ENCODE measurements around the gene CEP192. TPM values are rescaled to one million over a fixed set of nuclear protein-coding genes. Genes with fewer than 3 reads are reported as not detected.

Gene CEP192
- total and polyA plus RNA-seq, 10 of the 15 experiments (the other 5 are each of a cell fraction or from before 2014, with no cell fraction given), result 15.4 to 58.2 (median 29.6) TPM

DNA sequence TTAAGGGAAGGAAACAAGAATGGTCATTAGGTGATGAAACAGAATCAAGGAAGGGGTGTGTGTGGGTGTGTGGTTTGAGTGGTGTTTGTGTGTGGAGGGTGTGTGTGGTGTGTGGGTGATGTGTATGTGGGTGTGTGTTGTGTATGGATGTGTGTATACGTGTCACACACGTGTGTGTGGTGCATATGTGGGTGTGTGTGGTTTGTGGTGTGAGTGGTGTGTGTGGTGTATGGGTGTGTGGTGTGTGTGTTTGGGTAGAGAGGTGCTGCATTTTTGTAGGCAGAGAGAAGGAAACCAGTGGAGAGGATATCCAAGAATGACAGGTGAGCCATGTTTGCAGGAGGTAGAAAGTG, 1.1 kb upstream of the CEP192 start (continued):
- TF ChIP-seq, protein P1, sequence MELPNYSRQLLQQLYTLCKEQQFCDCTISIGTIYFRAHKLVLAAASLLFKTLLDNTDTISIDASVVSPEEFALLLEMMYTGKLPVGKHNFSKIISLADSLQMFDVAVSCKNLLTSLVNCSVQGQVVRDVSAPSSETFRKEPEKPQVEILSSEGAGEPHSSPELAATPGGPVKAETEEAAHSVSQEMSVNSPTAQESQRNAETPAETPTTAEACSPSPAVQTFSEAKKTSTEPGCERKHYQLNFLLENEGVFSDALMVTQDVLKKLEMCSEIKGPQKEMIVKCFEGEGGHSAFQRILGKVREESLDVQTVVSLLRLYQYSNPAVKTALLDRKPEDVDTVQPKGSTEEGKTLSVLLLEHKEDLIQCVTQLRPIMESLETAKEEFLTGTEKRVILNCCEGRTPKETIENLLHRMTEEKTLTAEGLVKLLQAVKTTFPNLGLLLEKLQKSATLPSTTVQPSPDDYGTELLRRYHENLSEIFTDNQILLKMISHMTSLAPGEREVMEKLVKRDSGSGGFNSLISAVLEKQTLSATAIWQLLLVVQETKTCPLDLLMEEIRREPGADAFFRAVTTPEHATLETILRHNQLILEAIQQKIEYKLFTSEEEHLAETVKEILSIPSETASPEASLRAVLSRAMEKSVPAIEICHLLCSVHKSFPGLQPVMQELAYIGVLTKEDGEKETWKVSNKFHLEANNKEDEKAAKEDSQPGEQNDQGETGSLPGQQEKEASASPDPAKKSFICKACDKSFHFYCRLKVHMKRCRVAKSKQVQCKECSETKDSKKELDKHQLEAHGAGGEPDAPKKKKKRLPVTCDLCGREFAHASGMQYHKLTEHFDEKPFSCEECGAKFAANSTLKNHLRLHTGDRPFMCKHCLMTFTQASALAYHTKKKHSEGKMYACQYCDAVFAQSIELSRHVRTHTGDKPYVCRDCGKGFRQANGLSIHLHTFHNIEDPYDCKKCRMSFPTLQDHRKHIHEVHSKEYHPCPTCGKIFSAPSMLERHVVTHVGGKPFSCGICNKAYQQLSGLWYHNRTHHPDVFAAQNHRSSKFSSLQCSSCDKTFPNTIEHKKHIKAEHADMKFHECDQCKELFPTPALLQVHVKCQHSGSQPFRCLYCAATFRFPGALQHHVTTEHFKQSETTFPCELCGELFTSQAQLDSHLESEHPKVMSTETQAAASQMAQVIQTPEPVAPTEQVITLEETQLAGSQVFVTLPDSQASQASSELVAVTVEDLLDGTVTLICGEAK (IDR thresholded peaks at IDR 0.05; ENCODE audit: borderline replicate concordance), result no peak
- no peak for TF ChIP-seq ETV6 (conservative IDR thresholded peaks at IDR 0.05 in 1 of 2, IDR thresholded peaks at IDR 0.05 in 1 of 2; ENCODE audit: borderline replicate concordance in 1 of 2, low read depth in 1 of 2)
- TF ChIP-seq TCF3 (IDR thresholded peaks at IDR 0.05; ENCODE audit: borderline replicate concordance, insufficient read depth, low read depth, low read length), result no peak
- TF ChIP-seq HDAC2 (IDR thresholded peaks at IDR 0.05), result no peak
- TF ChIP-seq, protein P2, sequence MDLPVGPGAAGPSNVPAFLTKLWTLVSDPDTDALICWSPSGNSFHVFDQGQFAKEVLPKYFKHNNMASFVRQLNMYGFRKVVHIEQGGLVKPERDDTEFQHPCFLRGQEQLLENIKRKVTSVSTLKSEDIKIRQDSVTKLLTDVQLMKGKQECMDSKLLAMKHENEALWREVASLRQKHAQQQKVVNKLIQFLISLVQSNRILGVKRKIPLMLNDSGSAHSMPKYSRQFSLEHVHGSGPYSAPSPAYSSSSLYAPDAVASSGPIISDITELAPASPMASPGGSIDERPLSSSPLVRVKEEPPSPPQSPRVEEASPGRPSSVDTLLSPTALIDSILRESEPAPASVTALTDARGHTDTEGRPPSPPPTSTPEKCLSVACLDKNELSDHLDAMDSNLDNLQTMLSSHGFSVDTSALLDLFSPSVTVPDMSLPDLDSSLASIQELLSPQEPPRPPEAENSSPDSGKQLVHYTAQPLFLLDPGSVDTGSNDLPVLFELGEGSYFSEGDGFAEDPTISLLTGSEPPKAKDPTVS (IDR thresholded peaks at IDR 0.05; ENCODE audit: low read depth, low read length), result no peak
- TF ChIP-seq, protein P3, sequence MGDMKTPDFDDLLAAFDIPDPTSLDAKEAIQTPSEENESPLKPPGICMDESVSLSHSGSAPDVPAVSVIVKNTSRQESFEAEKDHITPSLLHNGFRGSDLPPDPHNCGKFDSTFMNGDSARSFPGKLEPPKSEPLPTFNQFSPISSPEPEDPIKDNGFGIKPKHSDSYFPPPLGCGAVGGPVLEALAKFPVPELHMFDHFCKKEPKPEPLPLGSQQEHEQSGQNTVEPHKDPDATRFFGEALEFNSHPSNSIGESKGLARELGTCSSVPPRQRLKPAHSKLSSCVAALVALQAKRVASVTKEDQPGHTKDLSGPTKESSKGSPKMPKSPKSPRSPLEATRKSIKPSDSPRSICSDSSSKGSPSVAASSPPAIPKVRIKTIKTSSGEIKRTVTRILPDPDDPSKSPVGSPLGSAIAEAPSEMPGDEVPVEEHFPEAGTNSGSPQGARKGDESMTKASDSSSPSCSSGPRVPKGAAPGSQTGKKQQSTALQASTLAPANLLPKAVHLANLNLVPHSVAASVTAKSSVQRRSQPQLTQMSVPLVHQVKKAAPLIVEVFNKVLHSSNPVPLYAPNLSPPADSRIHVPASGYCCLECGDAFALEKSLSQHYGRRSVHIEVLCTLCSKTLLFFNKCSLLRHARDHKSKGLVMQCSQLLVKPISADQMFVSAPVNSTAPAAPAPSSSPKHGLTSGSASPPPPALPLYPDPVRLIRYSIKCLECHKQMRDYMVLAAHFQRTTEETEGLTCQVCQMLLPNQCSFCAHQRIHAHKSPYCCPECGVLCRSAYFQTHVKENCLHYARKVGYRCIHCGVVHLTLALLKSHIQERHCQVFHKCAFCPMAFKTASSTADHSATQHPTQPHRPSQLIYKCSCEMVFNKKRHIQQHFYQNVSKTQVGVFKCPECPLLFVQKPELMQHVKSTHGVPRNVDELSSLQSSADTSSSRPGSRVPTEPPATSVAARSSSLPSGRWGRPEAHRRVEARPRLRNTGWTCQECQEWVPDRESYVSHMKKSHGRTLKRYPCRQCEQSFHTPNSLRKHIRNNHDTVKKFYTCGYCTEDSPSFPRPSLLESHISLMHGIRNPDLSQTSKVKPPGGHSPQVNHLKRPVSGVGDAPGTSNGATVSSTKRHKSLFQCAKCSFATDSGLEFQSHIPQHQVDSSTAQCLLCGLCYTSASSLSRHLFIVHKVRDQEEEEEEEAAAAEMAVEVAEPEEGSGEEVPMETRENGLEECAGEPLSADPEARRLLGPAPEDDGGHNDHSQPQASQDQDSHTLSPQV (IDR thresholded peaks at IDR 0.05), result no peak
- TF ChIP-seq POLR2A (IDR thresholded peaks at IDR 0.05; ENCODE audit: low read depth, low read length), result peak; percentile 66
- TF ChIP-seq PAX5 (IDR thresholded peaks at IDR 0.05; ENCODE audit: borderline replicate concordance, low read depth, low read length), result peak; percentile 78; the same call in 1 of the 2 replicates
- no peak for TF ChIP-seq HDAC6 (IDR thresholded peaks at IDR 0.05; ENCODE audit: unreplicated experiment)
- TF ChIP-seq YBX1 (IDR thresholded peaks at IDR 0.05), result no peak
- peak; percentile 69 for TF ChIP-seq FOXK2 (IDR thresholded peaks at IDR 0.05)
- TF ChIP-seq MTA3 (IDR thresholded peaks at IDR 0.05; ENCODE audit: borderline replicate concordance, low read length), result peak; percentile 67; the same call in 1 of the 2 replicates
- TF ChIP-seq MTA2 (IDR thresholded peaks at IDR 0.05; ENCODE audit: low read depth), result peak; percentile 78
- TF ChIP-seq POLR2AphosphoS2 (IDR thresholded peaks at IDR 0.05; ENCODE audit: low read depth, low read length), result peak; percentile 49; the same call in 1 of the 2 replicates
- TF ChIP-seq GATAD2B (conservative IDR thresholded peaks at IDR 0.05; ENCODE audit: low read depth), result no peak
- peak; percentile 88 for TF ChIP-seq TARDBP (IDR thresholded peaks at IDR 0.05; ENCODE audit: borderline replicate concordance)
- TF ChIP-seq, protein P4, sequence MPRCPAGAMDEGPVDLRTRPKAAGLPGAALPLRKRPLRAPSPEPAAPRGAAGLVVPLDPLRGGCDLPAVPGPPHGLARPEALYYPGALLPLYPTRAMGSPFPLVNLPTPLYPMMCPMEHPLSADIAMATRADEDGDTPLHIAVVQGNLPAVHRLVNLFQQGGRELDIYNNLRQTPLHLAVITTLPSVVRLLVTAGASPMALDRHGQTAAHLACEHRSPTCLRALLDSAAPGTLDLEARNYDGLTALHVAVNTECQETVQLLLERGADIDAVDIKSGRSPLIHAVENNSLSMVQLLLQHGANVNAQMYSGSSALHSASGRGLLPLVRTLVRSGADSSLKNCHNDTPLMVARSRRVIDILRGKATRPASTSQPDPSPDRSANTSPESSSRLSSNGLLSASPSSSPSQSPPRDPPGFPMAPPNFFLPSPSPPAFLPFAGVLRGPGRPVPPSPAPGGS (IDR thresholded peaks at IDR 0.05; ENCODE audit: borderline replicate concordance, insufficient read depth, low read depth, low read length, poor library complexity, severe bottlenecking), result peak; percentile 64
- no peak for TF ChIP-seq RBBP5 (conservative IDR thresholded peaks at IDR 0.05)
- TF ChIP-seq, protein P5, sequence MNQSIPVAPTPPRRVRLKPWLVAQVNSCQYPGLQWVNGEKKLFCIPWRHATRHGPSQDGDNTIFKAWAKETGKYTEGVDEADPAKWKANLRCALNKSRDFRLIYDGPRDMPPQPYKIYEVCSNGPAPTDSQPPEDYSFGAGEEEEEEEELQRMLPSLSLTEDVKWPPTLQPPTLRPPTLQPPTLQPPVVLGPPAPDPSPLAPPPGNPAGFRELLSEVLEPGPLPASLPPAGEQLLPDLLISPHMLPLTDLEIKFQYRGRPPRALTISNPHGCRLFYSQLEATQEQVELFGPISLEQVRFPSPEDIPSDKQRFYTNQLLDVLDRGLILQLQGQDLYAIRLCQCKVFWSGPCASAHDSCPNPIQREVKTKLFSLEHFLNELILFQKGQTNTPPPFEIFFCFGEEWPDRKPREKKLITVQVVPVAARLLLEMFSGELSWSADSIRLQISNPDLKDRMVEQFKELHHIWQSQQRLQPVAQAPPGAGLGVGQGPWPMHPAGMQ (IDR thresholded peaks at IDR 0.05; ENCODE audit: borderline replicate concordance), result peak; percentile 72
